Hematopoietic multipotent progenitor cell treated with erythropoietin and hydrocortisone succinate and interleukin-3 and kit ligand, for 15 days (in vitro differentiated cells): ENCODE data around the gene TTC27.
"Not testable (repeated sequence)": the region's sequence is repeated elsewhere in the genome, so short reads cannot be mapped to it uniquely, and the experiment has no call there.

Experiments used
- DNase-seq: peaks from one replicate; pipeline ENCODE4 v3.0.0-alpha.2; 2015; ENCODE audit warnings: low spot score

Gene TTC27

DNA sequence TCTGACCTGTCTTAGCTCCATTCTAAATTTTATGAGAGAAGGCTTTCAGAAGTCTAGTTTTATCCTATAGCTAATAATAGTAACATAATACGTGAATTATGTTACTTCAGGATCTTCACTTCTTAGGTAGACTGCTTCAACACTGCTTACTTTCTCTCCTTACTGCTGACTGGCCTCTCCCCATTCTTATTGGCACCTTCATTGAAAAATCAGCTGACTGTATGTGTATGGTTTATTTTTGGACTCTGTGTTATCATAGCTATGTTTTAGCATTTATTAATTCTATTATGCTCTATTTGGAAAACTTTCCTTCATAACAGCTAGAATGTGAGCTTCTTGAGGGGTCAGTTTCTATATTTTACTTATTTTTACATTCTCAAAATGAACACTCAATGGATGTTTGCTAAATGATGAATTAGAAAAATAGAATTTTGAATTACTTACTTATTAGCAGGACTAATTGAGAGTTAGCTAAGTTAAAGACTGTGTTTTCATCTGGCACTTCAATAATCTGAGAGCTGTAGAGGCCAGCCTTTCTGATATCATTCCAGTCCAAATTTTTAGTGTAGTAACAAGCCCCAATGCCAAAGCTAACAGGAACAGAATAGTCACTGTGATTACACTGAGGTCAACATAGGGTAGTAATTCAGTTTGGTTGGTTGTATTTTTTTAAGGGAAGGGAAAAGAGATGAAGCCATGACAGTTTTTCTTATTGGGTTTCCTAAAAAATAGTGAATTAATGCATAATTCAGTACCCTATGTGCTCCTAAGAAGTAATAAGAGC is 92.3 kb downstream of the TTC27 start:
- DNase-seq, result no peak

GRCh38 chr2:32720771-32721170 is 92.9 kb downstream of the TTC27 start:
- no peak for DNase-seq

- DNase-seq, result no peak
Measured at GRCh38 chr2:32721376-32721775, 93.5 kb downstream of the TTC27 start.

DNA sequence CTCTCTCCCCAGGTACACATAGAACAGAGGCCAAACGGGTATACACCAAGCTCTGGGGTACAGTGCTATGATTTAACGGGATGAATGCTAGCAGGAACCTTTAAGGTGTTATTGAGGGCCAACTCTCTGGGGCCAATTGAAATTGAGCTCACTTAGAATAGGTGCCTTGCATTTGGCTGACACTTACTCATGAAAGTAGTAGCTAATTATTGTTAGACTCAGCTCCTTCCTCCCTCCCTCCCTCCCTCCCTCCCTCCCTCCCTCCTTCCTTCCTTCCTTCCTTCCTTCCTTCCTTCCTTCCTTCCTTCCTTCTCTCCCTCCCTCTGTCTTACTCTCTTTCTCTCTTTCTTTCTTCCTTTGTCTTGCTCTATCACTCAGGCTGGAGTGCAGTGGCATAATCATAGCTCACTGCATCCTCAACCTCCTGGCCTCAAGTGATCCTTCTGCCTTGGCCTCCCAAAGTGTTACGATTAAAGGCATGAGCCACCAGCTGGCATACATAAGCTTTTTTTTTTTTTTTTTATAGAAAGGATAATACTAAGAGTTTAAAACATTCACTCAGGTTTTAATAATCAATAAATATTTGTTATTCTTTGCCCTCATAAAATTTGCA is 95.7 kb downstream of the TTC27 start:
- DNase-seq, result no peak

DNA sequence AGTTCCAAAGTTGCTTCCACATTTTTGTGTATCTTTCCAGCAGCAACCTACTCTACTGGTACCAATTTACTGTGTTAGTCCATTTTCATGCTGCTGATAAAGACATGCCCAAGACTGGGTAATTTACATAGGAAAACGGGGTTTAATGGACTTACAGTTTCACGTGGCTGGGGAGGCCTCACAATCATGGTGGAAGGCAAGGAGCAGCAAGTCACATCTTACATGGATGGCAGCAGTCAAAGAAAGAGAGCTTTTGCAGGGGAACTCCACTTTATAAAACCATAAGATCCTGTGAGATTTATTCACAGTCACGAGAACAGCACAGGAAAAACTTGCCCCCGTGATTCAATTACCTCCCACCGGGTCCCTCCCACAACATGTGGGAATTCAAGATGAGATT is 98.8 kb downstream of the TTC27 start:
- not testable (repeated sequence) for DNase-seq

GRCh38 chr2:32727157-32727556 is 99.3 kb downstream of the TTC27 start:
- DNase-seq, result no peak

DNA sequence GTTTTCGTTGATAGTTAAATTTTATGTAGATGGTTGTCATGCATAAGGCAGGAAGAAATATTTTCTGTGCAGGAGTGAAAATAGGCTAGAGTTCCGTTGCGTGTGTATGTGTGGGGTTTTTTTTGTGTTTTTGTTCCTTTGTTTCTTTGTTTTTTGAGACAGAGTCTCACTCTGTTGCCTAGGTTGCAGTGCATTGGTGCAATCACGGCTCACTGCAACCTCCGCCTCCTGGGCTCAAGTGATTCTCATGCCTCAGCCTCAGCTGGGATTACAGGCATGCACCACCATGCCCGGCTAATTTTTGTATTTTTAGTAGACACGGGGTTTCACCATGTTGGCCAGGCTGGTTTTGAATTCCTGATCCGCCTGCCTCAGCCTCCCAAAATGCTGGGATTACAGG is 103.1 kb downstream of the TTC27 start:
- DNase-seq, result not testable (repeated sequence)

DNA sequence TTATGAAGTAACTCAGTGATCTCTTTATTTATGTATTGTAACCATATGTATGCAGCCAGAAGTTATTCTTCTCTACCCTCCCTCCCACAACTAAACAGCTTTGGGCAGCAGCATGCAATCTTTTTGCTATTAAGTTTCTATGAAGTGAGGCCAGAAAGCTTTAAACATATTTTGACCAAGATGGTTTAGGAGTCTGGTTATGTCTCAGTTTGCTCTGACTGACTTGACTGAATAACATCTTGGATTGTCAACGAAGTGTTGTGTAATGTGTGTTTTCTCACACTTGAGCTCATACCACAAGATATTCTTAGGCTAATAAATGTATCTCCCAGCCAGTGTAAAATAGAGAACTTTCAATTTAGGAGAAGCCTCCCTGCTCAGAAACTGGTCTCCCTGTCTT is 104.3 kb downstream of the TTC27 start:
- no peak for DNase-seq

DNA sequence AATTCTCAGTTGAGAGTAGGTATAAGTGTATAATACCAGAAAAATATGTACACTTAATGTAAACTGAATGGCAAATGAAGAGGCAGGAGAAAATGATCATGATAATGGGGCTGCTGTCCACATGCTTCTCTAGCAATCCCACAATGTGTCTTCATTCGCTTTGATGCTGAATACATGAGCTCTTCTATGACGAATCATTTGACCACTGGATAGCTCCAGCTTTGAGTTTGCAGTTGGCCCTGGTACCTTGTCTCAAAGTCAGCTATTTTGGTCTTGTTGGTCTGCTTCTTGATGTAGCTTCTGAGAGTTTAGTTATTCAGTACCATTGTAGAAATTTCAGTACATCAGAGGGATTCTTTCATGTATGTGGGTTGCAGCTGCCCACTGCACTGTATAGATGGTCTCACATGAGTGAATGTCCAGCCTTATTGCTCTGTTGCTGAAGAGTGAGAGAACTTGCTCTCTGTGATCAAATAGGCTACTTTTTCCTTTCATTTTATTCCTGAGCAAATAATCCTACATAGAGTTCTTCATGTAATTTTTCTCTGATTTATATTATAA is 105.1 kb downstream of the TTC27 start:
- DNase-seq, result no peak

- no peak for DNase-seq
Measured at GRCh38 chr2:32735348-32735747, 107.5 kb downstream of the TTC27 start.

DNA sequence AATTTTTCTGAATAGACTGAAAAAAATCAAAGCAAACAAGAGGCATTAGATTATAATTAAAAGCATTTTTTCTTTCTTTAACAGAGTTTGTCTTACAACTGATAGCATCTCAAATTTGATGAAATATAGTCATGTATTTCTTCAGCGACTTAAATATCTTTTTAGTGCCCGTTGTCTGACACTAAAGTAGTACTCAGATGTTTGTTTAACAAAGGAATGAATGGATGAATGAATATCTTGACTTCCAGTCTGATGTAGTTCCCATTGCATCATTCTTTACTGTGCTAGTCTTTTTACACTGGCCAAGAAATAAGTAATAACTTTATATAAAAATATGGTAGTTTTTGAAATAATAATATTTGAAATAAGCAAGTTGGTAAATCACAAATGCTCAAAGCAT is 111.1 kb downstream of the TTC27 start:
- DNase-seq, result no peak

- no peak for DNase-seq
Measured at GRCh38 chr2:32739664-32740063, 111.8 kb downstream of the TTC27 start.

DNA sequence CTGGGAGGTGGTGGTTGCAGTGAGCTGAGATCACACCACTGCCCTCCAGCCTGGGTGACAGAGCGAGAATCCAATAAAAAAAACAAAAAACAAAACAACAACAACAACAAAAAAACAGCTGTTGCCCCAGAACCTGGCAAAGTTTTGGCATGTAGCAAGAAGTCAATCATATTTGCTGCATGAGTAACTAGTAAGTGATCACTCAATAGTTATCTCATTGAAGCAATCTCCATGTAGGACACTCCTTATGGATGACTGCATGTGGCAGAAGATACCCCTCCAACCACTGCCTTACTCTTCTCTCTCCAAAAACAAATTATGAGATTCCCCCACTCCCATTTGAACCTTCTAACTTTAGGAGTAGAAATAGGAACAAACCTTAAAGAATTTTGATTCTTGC is 113.7 kb downstream of the TTC27 start:
- no peak for DNase-seq

- peak; percentile 28 for DNase-seq
Measured at GRCh38 chr2:32742376-32742775, 114.5 kb downstream of the TTC27 start.

DNA sequence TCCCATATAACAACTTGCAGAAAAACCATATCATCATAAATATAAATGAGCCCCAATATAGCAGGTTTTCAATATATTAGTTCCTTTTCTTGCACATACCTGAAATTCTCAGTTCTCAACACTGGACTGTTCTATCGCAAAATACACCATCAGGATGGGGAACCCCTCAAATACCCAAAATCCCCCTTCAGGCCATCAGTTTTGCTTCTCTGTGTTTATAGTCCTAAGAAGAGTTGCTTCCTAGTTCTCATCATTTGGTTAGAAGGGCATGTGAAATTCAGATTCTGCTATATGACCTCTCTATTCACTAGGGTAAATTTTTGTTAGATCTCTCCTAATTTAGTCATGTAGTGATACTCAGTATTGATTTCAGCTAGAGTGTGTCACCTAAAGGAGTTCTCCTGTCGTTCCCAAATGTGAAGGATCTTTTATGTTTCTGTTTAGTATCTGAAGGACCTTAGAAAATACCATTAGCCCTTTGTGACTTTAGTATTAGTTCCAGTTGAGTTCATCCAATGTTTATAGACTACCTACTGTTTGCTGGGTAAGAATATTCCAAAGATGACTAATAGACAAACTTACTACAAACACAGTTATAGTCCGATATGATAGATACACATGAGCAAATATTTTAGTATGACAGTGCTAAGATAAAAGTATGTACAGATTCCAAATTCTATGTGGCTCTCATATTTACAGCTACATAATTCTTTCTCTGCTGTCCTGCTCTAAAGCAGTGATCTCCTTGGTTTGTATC is 115.8 kb downstream of the TTC27 start:
- no peak for DNase-seq

- DNase-seq, result no peak
Measured at GRCh38 chr2:32745191-32745590, 117.3 kb downstream of the TTC27 start.

- DNase-seq, result no peak
Measured at GRCh38 chr2:32745675-32746074, 117.8 kb downstream of the TTC27 start.

DNA sequence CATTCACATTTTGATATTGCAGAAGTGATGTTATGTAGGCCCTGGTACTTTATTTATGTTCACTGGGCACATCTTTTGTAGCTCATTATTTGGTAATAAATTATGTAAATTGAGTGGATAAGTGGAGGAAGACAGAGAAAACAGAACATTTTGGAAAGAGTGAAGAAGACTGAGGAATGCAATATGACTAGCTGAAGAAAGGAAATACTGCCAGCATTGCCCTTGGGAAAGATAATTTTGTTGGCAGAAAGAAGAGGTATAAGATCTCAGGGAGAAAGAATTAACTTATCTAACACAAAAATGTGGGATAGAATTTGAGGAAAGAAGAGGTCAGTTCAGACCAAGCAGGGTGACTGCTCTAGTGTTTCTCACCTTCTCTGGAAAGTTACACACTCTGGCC is 118.8 kb downstream of the TTC27 start:
- no peak for DNase-seq

- no peak for DNase-seq
Measured at GRCh38 chr2:32748158-32748557, 120.3 kb downstream of the TTC27 start.

DNA sequence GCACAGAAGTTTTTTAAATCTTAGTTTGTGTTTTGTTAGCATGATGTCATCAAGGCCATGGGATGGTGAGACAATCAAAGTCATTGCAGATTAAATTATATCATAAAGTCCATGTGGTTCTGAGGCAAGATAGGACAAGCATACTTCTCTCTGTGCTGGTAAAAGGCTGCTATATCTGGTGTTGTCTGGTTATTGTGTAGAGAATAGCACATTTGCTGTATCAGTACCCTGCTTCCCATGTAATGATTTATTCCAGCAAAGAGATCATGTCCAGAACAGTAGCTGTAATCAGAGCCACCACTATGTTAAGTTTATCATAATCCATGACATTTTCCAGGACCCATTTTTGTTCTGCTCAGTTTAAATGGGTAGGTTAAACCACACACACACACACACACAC is 123.0 kb downstream of the TTC27 start:
- no peak for DNase-seq

DNA sequence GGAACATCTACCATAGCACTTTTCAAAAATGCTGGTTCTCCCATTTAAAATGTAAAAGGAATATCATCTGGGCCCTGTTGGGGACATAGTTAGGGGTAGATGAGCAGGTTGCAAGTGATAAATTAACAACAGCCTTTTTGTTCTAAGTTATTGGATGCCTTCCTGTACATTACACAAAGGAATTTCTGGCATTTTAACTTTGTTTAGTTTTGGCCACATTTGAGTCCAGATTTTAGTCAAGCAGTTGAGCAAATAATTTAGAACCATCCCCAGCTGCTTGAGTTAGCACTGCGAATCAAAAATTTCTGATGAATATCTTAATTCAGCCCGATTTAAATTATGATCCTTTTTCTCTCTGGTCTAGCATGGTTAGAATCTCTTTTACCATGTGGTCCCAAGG is 124.4 kb downstream of the TTC27 start:
- DNase-seq, result no peak

DNA sequence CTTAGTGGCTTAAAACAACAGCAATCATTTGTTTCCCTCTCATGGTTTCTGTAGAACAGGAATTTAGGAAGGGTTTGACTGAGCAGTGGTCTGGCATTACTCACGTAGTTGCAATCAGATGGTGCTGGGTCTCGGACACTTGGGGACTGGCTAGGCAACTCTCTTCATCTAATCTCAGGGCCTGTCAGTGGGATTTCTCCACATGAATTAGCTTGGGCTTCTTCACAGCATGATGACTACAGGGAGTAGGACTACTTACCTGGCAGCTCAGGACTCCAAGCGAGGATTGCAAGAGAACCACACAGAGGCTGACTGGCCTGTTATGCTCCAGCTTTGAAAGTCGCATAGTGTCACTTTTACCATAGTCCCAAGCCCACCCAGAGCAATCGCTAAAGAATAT is 125.1 kb downstream of the TTC27 start:
- no peak for DNase-seq

- not testable (repeated sequence) for DNase-seq
Measured at GRCh38 chr2:32754676-32755075, 126.8 kb downstream of the TTC27 start.
